22Rv1 (cell line): ENCODE measurements around the gene SEMA6B.
"Not testable (repeated sequence)": the region's sequence is repeated elsewhere in the genome, so short reads cannot be mapped to it uniquely, and the experiment has no call there.

Source experiments
- H3K27ac ChIP-seq: fragments of 450-650 bp; 2 replicates; pipeline ENCODE4 v1.5.1; 2017
- CTCF ChIP-seq: fragments of 450-650 bp; IDR thresholded peaks from 2 replicates; pipeline ENCODE4 v1.5.1; 2017; ENCODE audit warnings: mild to moderate bottlenecking
- ZFX ChIP-seq: fragments of 450-650 bp; IDR thresholded peaks from 2 replicates; pipeline ENCODE4 v1.6.1; 2017; ENCODE audit warnings: antibody characterized with exemption, borderline replicate concordance

Gene SEMA6B

GRCh38 chr19:4568886-4569285, 9.4 kb upstream of the SEMA6B start:
- TF ChIP-seq ZFX (no peak), CTCF (no peak)
- no peak overlapping the region for H3K27ac ChIP-seq

GRCh38 chr19:4567584-4568071, 8.1 kb upstream of the SEMA6B start:
- no peak overlapping the region for H3K27ac ChIP-seq
- TF ChIP-seq CTCF (peak; percentile 97), ZFX (no peak)

GRCh38 chr19:4566402-4567051, 7.0 kb upstream of the SEMA6B start:
- no peak overlapping the region for H3K27ac ChIP-seq
- TF ChIP-seq ZFX (no peak), CTCF (no peak)

- H3K27ac ChIP-seq = not testable (repeated sequence)
Observed at GRCh38 chr19:4563562-4563961, 4.1 kb upstream of the SEMA6B start.

- not testable (repeated sequence) for H3K27ac ChIP-seq
Observed at GRCh38 chr19:4562085-4562484, 2.6 kb upstream of the SEMA6B start.

GRCh38 chr19:4557971-4558941, 1.2 kb downstream of the SEMA6B start:
- 0 out of 2 replicates have a peak overlapping the region, but pooled peaks have one; percentile 43 for H3K27ac ChIP-seq

GRCh38 chr19:4557144-4557970, 2.1 kb downstream of the SEMA6B start:
- peak overlapping the region; percentile 43; the same call in 1 of the 2 replicates for H3K27ac ChIP-seq
- TF ChIP-seq ZFX = no peak
- peak; percentile 33 for TF ChIP-seq CTCF

More at GRCh38 chr19:4557971-4558941, 1.2 kb downstream of the SEMA6B start:
- peak; percentile 95 for TF ChIP-seq CTCF
- no peak for TF ChIP-seq ZFX
